IPS DF 6.9 (cell line): ENCODE measurements around the gene USP17L18.
"Not testable (repeated sequence)": the region's sequence is repeated elsewhere in the genome, so short reads cannot be mapped to it uniquely, and the experiment has no call there.

Experiments
- DNase-seq: peaks from one replicate; pipeline ENCODE4 v3.0.0-alpha.2; 2013; ENCODE audit warnings: low read depth, low spot score
- H3K27ac ChIP-seq: one replicate; pipeline ENCODE4 v1.5.1; 2013; ENCODE audit warnings: low read length, control low read depth
- H3K27me3 ChIP-seq: 2 replicates; pipeline ENCODE4 v1.6.1; 2013; ENCODE audit warnings: mild to moderate bottlenecking, low read length; ENCODE audit not compliant: control insufficient read depth, insufficient read depth
- H3K36me3 ChIP-seq: 2 replicates; pipeline ENCODE4 v1.6.1; 2013; ENCODE audit warnings: low read length; ENCODE audit not compliant: control insufficient read depth, insufficient read depth
- H3K4me1 ChIP-seq: 2 replicates; pipeline ENCODE4 v1.6.1; 2013; ENCODE audit warnings: low read length; ENCODE audit not compliant: control insufficient read depth, insufficient read depth
- H3K4me3 ChIP-seq: 2 replicates; pipeline ENCODE4 v1.5.1; 2013; ENCODE audit warnings: mild to moderate bottlenecking, low read length
- H3K9me3 ChIP-seq: 2 replicates; pipeline ENCODE4 v1.6.1; 2013; ENCODE audit warnings: low read length, inconsistent platforms; ENCODE audit not compliant: control insufficient read depth, insufficient read depth
- WGBS: extraction: QIAGEN DNeasy Blood & Tissue Kit; methylation state at CpG from one replicate; pipeline ENCODE4 v1.1.7; 2013; ENCODE audit warnings: mixed read lengths, missing lambda C conversion rate; ENCODE audit not compliant: insufficient read length, insufficient coverage; 5-methylcytosine and 5-hydroxymethylcytosine counted together

Gene USP17L18

GRCh38 chr4:9247953-9248680, at the start of gene USP17L18:
TSS of gene USP17L18 (plus strand) at chr4:9248630. CDS start at chr4:9248630, 0 bp downstream.
- 100% methylated on average over 2 of the region's 26 CpGs for WGBS
- not testable (repeated sequence) for H3K4me3 ChIP-seq, H3K36me3 ChIP-seq, DNase-seq, H3K27ac ChIP-seq, H3K27me3 ChIP-seq, H3K9me3 ChIP-seq, H3K4me1 ChIP-seq

GRCh38 chr4:9210357-9210756, 38.1 kb upstream of the USP17L18 start, which contains the start of gene USP17L10:
TSS of gene USP17L10 (plus strand) at chr4:9210657. CDS start at chr4:9210657, 0 bp downstream.
- H3K27me3 ChIP-seq, H3K4me3 ChIP-seq, H3K9me3 ChIP-seq, H3K27ac ChIP-seq, DNase-seq, H3K36me3 ChIP-seq, H3K4me1 ChIP-seq: not testable (repeated sequence)
- WGBS: no CpG with 5 or more reads among the region's 13 CpGs

GRCh38 chr4:9214701-9215100, 33.7 kb upstream of the USP17L18 start:
- H3K27me3 ChIP-seq, DNase-seq: not testable (repeated sequence)
- no CpG with 5 or more reads among the region's 14 CpGs for WGBS

GRCh38 chr4:9215105-9215504, 33.3 kb upstream of the USP17L18 start, which contains the start of gene USP17L11:
TSS of gene USP17L11 (plus strand) at chr4:9215405. CDS start at chr4:9215405, 0 bp downstream.
- no CpG with 5 or more reads among the region's 14 CpGs for WGBS
- not testable (repeated sequence) for H3K27ac ChIP-seq, H3K36me3 ChIP-seq, H3K4me3 ChIP-seq, H3K27me3 ChIP-seq, H3K9me3 ChIP-seq, H3K4me1 ChIP-seq, DNase-seq

More at GRCh38 chr4:9214701-9215100, 33.7 kb upstream of the USP17L18 start:
- H3K27ac ChIP-seq, H3K4me1 ChIP-seq, H3K4me3 ChIP-seq, H3K9me3 ChIP-seq, H3K36me3 ChIP-seq: not testable (repeated sequence)

GRCh38 chr4:9219852-9220251, 28.6 kb upstream of the USP17L18 start, which contains the start of gene USP17L12:
TSS of gene USP17L12 (plus strand) at chr4:9220152. CDS start at chr4:9220152, 0 bp downstream.
- WGBS: no CpG with 5 or more reads among the region's 13 CpGs
- H3K9me3 ChIP-seq, H3K27me3 ChIP-seq, H3K4me3 ChIP-seq, H3K36me3 ChIP-seq, H3K4me1 ChIP-seq, H3K27ac ChIP-seq, DNase-seq: not testable (repeated sequence)

- H3K9me3 ChIP-seq, H3K27me3 ChIP-seq, H3K4me1 ChIP-seq, DNase-seq, H3K27ac ChIP-seq, H3K36me3 ChIP-seq, H3K4me3 ChIP-seq: not testable (repeated sequence)
- no CpG with 5 or more reads among the region's 14 CpGs for WGBS
These were observed 23.8 kb upstream of the USP17L18 start, which contains the start of gene USP17L13 for GRCh38 chr4:9224596-9224995. TSS of gene USP17L13 (plus strand) at chr4:9224896. CDS start at chr4:9224896, 0 bp downstream.

GRCh38 chr4:9230249-9230648, 18.2 kb upstream of the USP17L18 start:
- not testable (repeated sequence) for H3K4me1 ChIP-seq, H3K27me3 ChIP-seq, H3K36me3 ChIP-seq, H3K27ac ChIP-seq, DNase-seq, H3K4me3 ChIP-seq, H3K9me3 ChIP-seq
- no CpG with 5 or more reads among the region's 8 CpGs for WGBS

- H3K36me3 ChIP-seq, H3K4me1 ChIP-seq, H3K27me3 ChIP-seq, DNase-seq, H3K9me3 ChIP-seq, H3K27ac ChIP-seq, H3K4me3 ChIP-seq: not testable (repeated sequence)
- no CpG with 5 or more reads among the region's 15 CpGs for WGBS
These were observed 14.3 kb upstream of the USP17L18 start, which contains the start of gene USP17L15 for GRCh38 chr4:9234085-9234484. TSS of gene USP17L15 (plus strand) at chr4:9234385. CDS start at chr4:9234385, 0 bp downstream.

- not testable (repeated sequence) for H3K27me3 ChIP-seq, H3K27ac ChIP-seq, H3K9me3 ChIP-seq, H3K4me3 ChIP-seq, H3K4me1 ChIP-seq, H3K36me3 ChIP-seq, DNase-seq
- 100% methylated on average over 3 of the region's 12 CpGs for WGBS
These were observed 10.0 kb upstream of the USP17L18 start for GRCh38 chr4:9238461-9238860.

GRCh38 chr4:9243579-9243978, 4.9 kb upstream of the USP17L18 start, which contains the start of gene USP17L17:
TSS of gene USP17L17 (plus strand) at chr4:9243879. CDS start at chr4:9243879, 0 bp downstream.
- DNase-seq, H3K27me3 ChIP-seq, H3K27ac ChIP-seq, H3K4me3 ChIP-seq, H3K36me3 ChIP-seq, H3K4me1 ChIP-seq, H3K9me3 ChIP-seq: not testable (repeated sequence)
- WGBS: no CpG with 5 or more reads among the region's 14 CpGs
